Thoracic aorta (tissue), 2 donors: Measurements from ENCODE around the gene UPF1. TPM values are rescaled to one million over a fixed set of nuclear protein-coding genes. Genes with fewer than 3 reads are reported as not detected.

Source experiments
- ATAC-seq: fragments of 150-250 bp; one replicate; pipeline ENCODE4 v1.8.0; 2017; ENCODE audit warnings: low read depth; ENCODE audit not compliant: insufficient number of reproducible peaks, low FRiP score
- DNase-seq: peaks from one replicate; pipeline ENCODE4 v3.0.0-alpha.2; 2020; ENCODE audit warnings: low spot score
- H3K27ac ChIP-seq, 2 donors: fragments of 200-600 bp; sonication (generic); 1 replicate in 1 of 2; 2 replicates in 1 of 2; pipeline ENCODE4 v1.5.1; 2016; ENCODE audit warnings: mild to moderate bottlenecking in 2 of 2, moderate library complexity in 2 of 2
- H3K27me3 ChIP-seq: fragments of 200-600 bp; sonication (generic); replicated peaks from 2 replicates; pipeline ENCODE4 v1.6.0; 2016; ENCODE audit warnings: mild to moderate bottlenecking; ENCODE audit not compliant: insufficient read depth
- H3K36me3 ChIP-seq: fragments of 200-600 bp; sonication (generic); one replicate; pipeline ENCODE4 v1.5.1; 2016
- H3K4me1 ChIP-seq, 2 donors: fragments of 200-600 bp; sonication (generic); 1 replicate in 1 of 2; 2 replicates in 1 of 2; pipeline versions ENCODE4 v1.5.1 to v1.6.0; 2016; ENCODE audit warnings: low read depth in 2 of 2, mild to moderate bottlenecking in 1 of 2; ENCODE audit not compliant: control insufficient read depth in 1 of 2
- H3K4me3 ChIP-seq: fragments of 200-600 bp; sonication (generic); 2 replicates; pipeline ENCODE4 v1.5.1; 2016; ENCODE audit warnings: mild to moderate bottlenecking
- H3K9me3 ChIP-seq: fragments of 200-600 bp; sonication (generic); 2 replicates; pipeline ENCODE4 v1.5.1; 2016
- total RNA-seq, 2 donors: library from RNA; depleted of rRNA; stranded (reverse); fragments of >200 nt; gene quantifications; one replicate each; pipeline versions ENCODE4 v1.1.0 to v1.2.3, GENCODE V29; 2016
- TF ChIP-seq, protein P1 (sequence below): fragments of 200-600 bp; sonication (generic); IDR thresholded peaks from one replicate; pipeline ENCODE4 v1.5.1; 2019; ENCODE audit warnings: antibody characterized with exemption

UPF1 gene
- total RNA-seq, 2 donors from 2014 or later = 56.5 to 95.2 TPM

DNA sequence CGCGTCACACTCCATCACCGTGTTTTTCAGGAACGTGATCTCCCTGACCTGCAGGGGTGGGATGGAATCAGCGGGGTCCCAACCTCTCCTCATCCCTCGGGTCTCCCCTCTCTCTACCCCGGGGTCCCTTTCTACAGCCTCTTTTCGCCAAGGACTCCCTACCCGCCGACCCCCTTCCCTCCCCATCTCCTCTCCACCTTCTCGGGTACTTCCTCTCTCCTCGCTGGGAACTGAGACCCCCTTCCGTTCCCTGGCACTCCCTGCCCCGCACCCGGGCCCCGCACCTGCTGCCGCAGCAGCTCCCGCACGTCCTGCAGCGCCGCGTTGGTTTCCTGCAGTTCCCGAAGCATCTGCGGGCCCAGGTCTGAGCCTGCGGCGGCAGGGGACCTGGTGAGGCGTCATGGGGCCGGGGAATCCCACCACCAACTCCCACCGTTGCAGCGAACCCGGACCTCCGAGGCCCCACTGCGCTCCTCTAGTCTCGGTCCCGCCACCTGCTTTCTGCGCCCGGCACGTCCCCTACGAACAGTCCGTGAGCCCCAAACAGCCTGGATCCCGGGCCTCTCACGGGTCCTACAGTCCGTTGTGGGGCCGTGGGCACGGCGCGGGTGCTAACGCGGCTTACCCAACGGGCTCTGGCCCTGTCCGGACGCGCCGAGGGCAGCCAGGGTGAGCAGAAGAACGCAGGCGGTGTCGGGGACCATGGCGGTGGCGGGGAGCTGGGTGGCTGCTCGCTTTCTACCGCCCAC, 41.0 kb upstream of the UPF1 start, which contains the start of gene COMP:
Gene COMP (minus strand): TSS at position 740 of the 749 bp plus-strand sequence. CDS start 36 bp downstream, at position 704.
- Histone ChIP-seq H3K36me3 (no peaks in the 10 kb centered on the region), H3K27ac (no peak within 1 kb of the TSS), H3K4me1 (peaks cover 18 to 48% of the 10 kb centered on the region in 2 donors), H3K9me3 (no peaks in the 10 kb centered on the region), H3K4me3 (peak within 1 kb of the TSS; percentile 55), H3K27me3 (peaks cover 26% of the 10 kb centered on the region)
- DNase-seq (no peak), ATAC-seq (no peak)
- TF ChIP-seq, protein P1, sequence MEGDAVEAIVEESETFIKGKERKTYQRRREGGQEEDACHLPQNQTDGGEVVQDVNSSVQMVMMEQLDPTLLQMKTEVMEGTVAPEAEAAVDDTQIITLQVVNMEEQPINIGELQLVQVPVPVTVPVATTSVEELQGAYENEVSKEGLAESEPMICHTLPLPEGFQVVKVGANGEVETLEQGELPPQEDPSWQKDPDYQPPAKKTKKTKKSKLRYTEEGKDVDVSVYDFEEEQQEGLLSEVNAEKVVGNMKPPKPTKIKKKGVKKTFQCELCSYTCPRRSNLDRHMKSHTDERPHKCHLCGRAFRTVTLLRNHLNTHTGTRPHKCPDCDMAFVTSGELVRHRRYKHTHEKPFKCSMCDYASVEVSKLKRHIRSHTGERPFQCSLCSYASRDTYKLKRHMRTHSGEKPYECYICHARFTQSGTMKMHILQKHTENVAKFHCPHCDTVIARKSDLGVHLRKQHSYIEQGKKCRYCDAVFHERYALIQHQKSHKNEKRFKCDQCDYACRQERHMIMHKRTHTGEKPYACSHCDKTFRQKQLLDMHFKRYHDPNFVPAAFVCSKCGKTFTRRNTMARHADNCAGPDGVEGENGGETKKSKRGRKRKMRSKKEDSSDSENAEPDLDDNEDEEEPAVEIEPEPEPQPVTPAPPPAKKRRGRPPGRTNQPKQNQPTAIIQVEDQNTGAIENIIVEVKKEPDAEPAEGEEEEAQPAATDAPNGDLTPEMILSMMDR = no peak

DNA sequence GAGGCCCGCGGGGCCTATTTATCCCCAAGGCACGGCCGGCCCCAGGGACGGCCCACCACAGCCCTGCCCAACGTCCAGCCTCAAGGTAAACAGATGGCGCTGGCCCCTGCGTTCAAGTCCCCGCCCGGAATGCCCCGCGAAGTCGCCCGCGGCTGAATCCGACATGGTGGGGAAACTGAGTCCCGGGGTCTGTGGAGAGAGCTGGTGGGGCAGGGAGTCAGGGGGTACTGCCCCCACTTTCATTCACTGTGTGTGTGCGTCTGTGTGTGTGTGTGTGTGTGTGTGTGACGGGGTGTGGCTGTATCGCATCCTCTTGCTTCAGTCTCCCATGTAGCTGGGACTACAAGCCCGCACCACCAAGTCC, 40.5 kb upstream of the UPF1 start:
- no peaks in the 10 kb centered on the region for H3K36me3 ChIP-seq
- TF ChIP-seq, protein P1 = no peak
- ATAC-seq = no peak
- H3K27me3 ChIP-seq = peaks cover 26% of the 10 kb centered on the region
- H3K9me3 ChIP-seq = no peaks in the 10 kb centered on the region
- H3K4me1 ChIP-seq = peaks cover 18 to 50% of the 10 kb centered on the region in 2 donors
- no peak for DNase-seq
- peak overlapping the region; percentile 55 for H3K4me3 ChIP-seq
- no peak overlapping the region for H3K27ac ChIP-seq

DNA sequence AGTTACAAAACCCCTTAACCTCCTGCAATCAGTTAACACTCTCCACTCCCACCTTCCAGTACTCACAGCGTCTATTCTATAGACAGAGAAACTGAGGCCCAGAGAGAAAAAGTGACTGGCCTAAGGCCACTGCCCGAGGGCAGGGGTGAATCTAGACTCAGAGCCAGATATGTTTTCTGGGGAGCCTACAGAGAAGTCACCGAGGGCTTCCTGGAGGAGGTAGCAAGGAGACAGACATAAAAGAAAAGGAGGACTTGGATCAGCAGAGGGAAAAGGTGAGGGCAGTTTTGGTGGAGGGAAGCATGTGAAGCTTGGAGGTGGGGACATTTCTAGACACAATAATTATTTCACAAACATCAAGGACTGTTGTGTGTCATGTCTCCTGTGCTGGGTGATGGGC, 39.1 kb upstream of the UPF1 start:
- Histone ChIP-seq H3K9me3 (no peaks in the 10 kb centered on the region), H3K4me3 (no peak overlapping the region), H3K27ac (no peak overlapping the region), H3K4me1 (peaks cover 18 to 42% of the 10 kb centered on the region in 2 donors), H3K36me3 (no peaks in the 10 kb centered on the region), H3K27me3 (peaks cover 21% of the 10 kb centered on the region)
- ATAC-seq = no peak
- DNase-seq = no peak
- TF ChIP-seq, protein P1 = no peak

DNA sequence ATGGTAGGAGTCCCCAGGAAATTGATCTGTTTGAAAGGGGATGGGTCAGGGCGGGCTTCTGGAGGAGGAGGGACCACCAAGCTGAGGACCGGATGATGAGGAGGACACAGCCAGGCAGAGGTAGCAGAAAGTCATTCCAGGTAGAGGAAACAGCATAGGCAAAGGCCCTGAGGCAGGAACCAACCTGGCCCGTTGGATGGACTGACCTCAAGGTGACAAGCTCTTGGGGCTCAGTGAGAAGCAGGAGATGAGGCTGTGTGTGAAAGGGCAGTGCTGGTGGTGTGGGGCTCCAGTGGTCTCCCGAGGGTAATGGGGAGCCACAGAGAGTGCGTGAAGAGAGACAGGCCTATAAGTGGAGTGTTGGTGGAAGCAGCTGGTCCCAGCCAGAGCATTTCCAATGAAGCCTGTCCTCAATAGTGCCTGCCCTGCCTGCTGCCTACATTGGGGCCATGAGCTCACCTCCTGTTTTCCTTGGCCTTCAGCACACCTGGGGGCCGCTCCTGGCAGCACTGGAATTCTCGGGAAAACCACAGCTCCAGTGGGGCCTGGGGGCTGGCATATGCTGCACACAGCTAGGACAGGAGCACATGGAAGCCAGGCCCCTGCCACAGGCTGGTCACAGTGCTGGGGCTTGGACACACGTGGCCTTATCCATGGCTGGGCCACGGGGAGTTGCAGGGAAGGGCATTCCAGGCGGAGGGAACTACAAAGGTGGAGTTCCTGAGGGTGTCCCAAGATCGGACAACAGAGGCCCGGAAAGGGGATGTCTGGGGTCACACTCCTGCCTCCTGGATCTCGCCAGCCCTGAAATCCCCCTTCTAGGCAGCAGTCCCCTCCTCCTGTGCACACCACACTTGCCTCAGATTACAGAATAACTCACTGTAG, 38.4 kb upstream of the UPF1 start:
- Histone ChIP-seq H3K36me3 (no peaks in the 10 kb centered on the region), H3K9me3 (no peaks in the 10 kb centered on the region), H3K27me3 (peaks cover 20% of the 10 kb centered on the region), H3K27ac (no peak overlapping the region), H3K4me3 (no peak overlapping the region), H3K4me1 (peaks cover 18 to 36% of the 10 kb centered on the region in 2 donors)
- TF ChIP-seq, protein P1 = no peak
- no peak for DNase-seq
- no peak for ATAC-seq

DNA sequence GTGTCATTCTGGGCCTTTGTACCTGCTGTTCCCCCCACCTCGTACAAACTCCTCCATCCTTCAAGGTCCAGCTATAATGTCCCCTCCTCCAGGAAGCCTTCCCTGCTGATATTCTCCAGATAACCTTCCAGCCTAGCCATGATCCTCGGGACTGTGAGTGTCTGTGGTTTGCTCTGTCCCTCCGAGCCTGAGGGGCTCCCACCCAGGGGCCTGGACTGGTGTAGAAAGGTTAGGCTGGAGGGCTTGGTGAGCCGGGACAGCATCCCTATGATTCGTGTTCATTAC, 37.8 kb upstream of the UPF1 start:
- TF ChIP-seq, protein P1 = no peak
- ATAC-seq (no peak), DNase-seq (no peak)
- Histone ChIP-seq H3K36me3 (no peaks in the 10 kb centered on the region), H3K4me3 (no peak overlapping the region), H3K27ac (no peak overlapping the region), H3K9me3 (no peaks in the 10 kb centered on the region), H3K27me3 (peaks cover 14% of the 10 kb centered on the region), H3K4me1 (peaks cover 17 to 31% of the 10 kb centered on the region in 2 donors)
